Ovary (tissue), 9 donors: Measurements from ENCODE around the gene TMPRSS4. TPM values are rescaled to one million over a fixed set of nuclear protein-coding genes. Genes with fewer than 3 reads are reported as not detected.

Experiments
- DNase-seq, 5 donors: peaks; one replicate each; pipeline ENCODE4 v3.0.0-alpha.2; 2019 to 2020
- H3K27ac ChIP-seq, 2 donors: fragments of 200-600 bp; one replicate each; pipeline versions ENCODE4 v1.5.1 to v1.8.0; 2019 to 2022
- H3K27me3 ChIP-seq: fragments of 200-600 bp; one replicate; pipeline ENCODE4 v1.8.0; 2022
- H3K36me3 ChIP-seq: fragments of 200-600 bp; sonication (generic); one replicate; pipeline ENCODE4 v1.5.1; 2019
- H3K4me1 ChIP-seq: one replicate; pipeline ENCODE4 v1.8.1; 2013; ENCODE audit warnings: mild to moderate bottlenecking, moderate library complexity; ENCODE audit not compliant: insufficient read depth
- H3K4me3 ChIP-seq: fragments of 200-600 bp; sonication (generic); one replicate; pipeline ENCODE4 v1.5.1; 2017
- H3K9me3 ChIP-seq, 2 donors: fragments of 200-600 bp in 1 of 2; sonication (generic) in 1 of 2; one replicate each; pipeline versions ENCODE4 v1.5.1 to v1.8.1; 2013 to 2019; ENCODE audit warnings: mild to moderate bottlenecking in 1 of 2, moderate library complexity in 1 of 2
- CTCF ChIP-seq, 3 donors: fragments of 450-650 bp in 2 of 3; fragments of 200-600 bp in 1 of 3; IDR thresholded peaks; one replicate each; pipeline versions ENCODE4 v1.5.1 to v1.8.0; 2016 to 2022; ENCODE audit warnings: antibody characterized with exemption in 3 of 3, mild to moderate bottlenecking in 1 of 3
- EP300 ChIP-seq: sonication (generic); formaldehyde crosslinking; IDR thresholded peaks from one replicate; pipeline ENCODE4 v1.6.1; 2017; ENCODE audit warnings: antibody characterized with exemption
- POLR2A ChIP-seq: fragments of 450-650 bp; IDR thresholded peaks from one replicate; pipeline ENCODE4 v1.6.1; 2017; ENCODE audit warnings: antibody characterized with exemption, mild to moderate bottlenecking, moderate library complexity
- WGBS, 3 donors: extraction: QIAGEN DNeasy Blood & Tissue Kit in 1 of 3; methylation state at CpG; one replicate each; pipeline versions ENCODE4 v1.1.5 to v1.1.7; 2013 to 2017; 5-methylcytosine and 5-hydroxymethylcytosine counted together
- intact Hi-C, 4 donors: fragments of 100-400 bp; cut with DNase I; formaldehyde crosslinking; loops; one replicate each; pipeline versions ENCODE4 v1.11.0 to v1.15.1; 2022 to 2023
- polyA plus RNA-seq, 2 donors: library from polyadenylated mRNA; stranded (reverse); fragments of 200-250 nt in 1 of 2; fragments of 350-450 nt in 1 of 2; fragmentation: Illumina TruSeq in 1 of 2; extraction: RNeasy Lipid Tissue Mini Kit (QIAGEN cat#74804) in 1 of 2; gene quantifications; one replicate each; pipeline ENCODE4 v1.2.3, GENCODE V29; 2013 to 2014
- total RNA-seq, 7 donors: library from RNA; depleted of rRNA in 2 of 7; stranded (reverse); fragments of >200 nt in 2 of 7; fragmentation: NEBNext Ultra II Directional in 3 of 7; extraction: Animal tissue kit (Norgen Biotek cat#: 25700) in 3 of 7; gene quantifications; one replicate each; pipeline versions ENCODE4 v1.1.0 to v1.2.4, GENCODE V29; 2016 to 2023
- donor health status: DM: no; HTN: no; CAD: no; lungs with moderate emphysema.
- donor health status: DM: no; HTN: no; CAD: no.
- donor health status: Bipolar disorder and iron deficiency.
- donor health status: DM: yes; HTN: yes; CAD: no.
- donor health status: DM: no; HTN: no; CAD: no.
- donor health status: DM: yes; HTN: yes; CAD: no.

Gene TMPRSS4
- total and polyA plus RNA-seq, 9 donors, result 0.20 to 2.3 (median 0.85) TPM; not detected in 5

- no peaks in the 10 kb centered on the region for H3K9me3 ChIP-seq
- no peak overlapping the region for H3K4me3 ChIP-seq
- H3K36me3 ChIP-seq, result no peaks in the 10 kb centered on the region
- no peak for DNase-seq
- no peak overlapping the region for H3K27ac ChIP-seq
- no peak for TF ChIP-seq EP300
- no peak for TF ChIP-seq POLR2A
- TF ChIP-seq CTCF (IDR thresholded peaks at IDR 0.05), result no peak
- 65 to 74% (median 68%) methylated on average over 8 of the region's 8 CpGs for WGBS, 3 donors
- H3K27me3 ChIP-seq, result no peaks in the 10 kb centered on the region
- no peaks in the 10 kb centered on the region for H3K4me1 ChIP-seq
- intact Hi-C loops, result no loop called here
These were observed 29.7 kb upstream of the TMPRSS4 start for GRCh38 chr11:118046964-118047700.

- no peaks in the 10 kb centered on the region for H3K36me3 ChIP-seq
- H3K4me1 ChIP-seq, result no peaks in the 10 kb centered on the region
- no peaks in the 10 kb centered on the region for H3K27me3 ChIP-seq
- H3K27ac ChIP-seq, result no peak overlapping the region
- no peak overlapping the region for H3K4me3 ChIP-seq
- DNase-seq, result no peak
- no peaks in the 10 kb centered on the region for H3K9me3 ChIP-seq
- WGBS, 3 donors, result 66 to 83% (median 72%) methylated on average over 4 of the region's 4 CpGs
- intact Hi-C loops, result no loop called here
- no peak for TF ChIP-seq CTCF (IDR thresholded peaks at IDR 0.05)
- no peak for TF ChIP-seq EP300
- no peak for TF ChIP-seq POLR2A
These were observed 29.1 kb upstream of the TMPRSS4 start for GRCh38 chr11:118047749-118048148.

- Histone ChIP-seq H3K27me3 (no peaks in the 10 kb centered on the region), H3K4me1 (no peaks in the 10 kb centered on the region), H3K4me3 (no peak overlapping the region), H3K36me3 (no peaks in the 10 kb centered on the region), H3K9me3 (no peaks in the 10 kb centered on the region), H3K27ac (no peak overlapping the region)
- intact Hi-C loops, result no loop called here
- TF ChIP-seq CTCF (IDR thresholded peaks at IDR 0.05), result no peak
- TF ChIP-seq POLR2A, result no peak
- TF ChIP-seq EP300, result no peak
- no peak for DNase-seq
- whole genome bisulfite sequencing, 3 donors, result 50 to 65% (median 55%) methylated on average over 11 of the region's 11 CpGs
These were observed 28.2 kb upstream of the TMPRSS4 start for GRCh38 chr11:118048472-118049370.

GRCh38 chr11:118049771-118050170 lies 27.1 kb upstream of the TMPRSS4 start:
- no peaks in the 10 kb centered on the region for H3K9me3 ChIP-seq
- no peak for DNase-seq
- H3K4me1 ChIP-seq, result no peaks in the 10 kb centered on the region
- H3K36me3 ChIP-seq, result no peaks in the 10 kb centered on the region
- WGBS, 3 donors, result 84 to 90% (median 88%) methylated on average over 6 of the region's 6 CpGs
- no peak overlapping the region for H3K4me3 ChIP-seq
- intact Hi-C loops, result loop anchor here (5.0 to 10.0 kb wide), 4 partner anchors 207 to 622 kb away; no protein-coding TSS in a partner anchor
- TF ChIP-seq POLR2A, result no peak
- TF ChIP-seq CTCF (IDR thresholded peaks at IDR 0.05), result no peak
- TF ChIP-seq EP300, result no peak
- no peaks in the 10 kb centered on the region for H3K27me3 ChIP-seq
- no peak overlapping the region for H3K27ac ChIP-seq
